Lower leg skin (tissue), 4 donors: Measurements from ENCODE around the gene NUDT1. TPM values are rescaled to one million over a fixed set of nuclear protein-coding genes. Genes with fewer than 3 reads are reported as not detected.

Experiments used
- DNase-seq, 2 donors: peaks; one replicate each; pipeline ENCODE4 v3.0.0-alpha.2; 2019; ENCODE audit warnings: low spot score in 2 of 2
- H3K4me3 ChIP-seq: fragments of 200-600 bp; sonication (generic); 2 replicates; pipeline ENCODE4 v1.5.1; 2017; ENCODE audit warnings: mild to moderate bottlenecking, low read depth; ENCODE audit not compliant: poor library complexity, severe bottlenecking
- POLR2A ChIP-seq, 2 donors: fragments of 450-650 bp; IDR thresholded peaks; one replicate each; pipeline ENCODE4 v1.6.1; 2016 to 2017; ENCODE audit warnings: antibody characterized with exemption in 2 of 2, mild to moderate bottlenecking in 1 of 2, moderate library complexity in 1 of 2
- WGBS, 2 donors: methylation state at CpG; one replicate each; pipeline ENCODE4 v1.1.5; 2018; 5-methylcytosine and 5-hydroxymethylcytosine counted together
- intact Hi-C: fragments of 100-400 bp; cut with DNase I; formaldehyde crosslinking; loops from one replicate; pipeline ENCODE4 v1.15.0; 2023; ENCODE audit warnings: low total_unique reads
- total RNA-seq, 4 donors: library from RNA; depleted of rRNA; stranded (reverse); fragments of >200 nt; gene quantifications; one replicate each; pipeline ENCODE4 v1.1.0, GENCODE V29; 2016
- TF ChIP-seq, protein P1 (sequence below), 3 donors: fragments of 450-650 bp; IDR thresholded peaks; one replicate each; pipeline ENCODE4 v1.5.1; 2016; ENCODE audit warnings: antibody characterized with exemption in 3 of 3, mild to moderate bottlenecking in 3 of 3, moderate library complexity in 2 of 3

Gene NUDT1
- total RNA-seq, 4 donors from 2014 or later, result 33.2 to 43.1 (median 35.8) TPM

DNA sequence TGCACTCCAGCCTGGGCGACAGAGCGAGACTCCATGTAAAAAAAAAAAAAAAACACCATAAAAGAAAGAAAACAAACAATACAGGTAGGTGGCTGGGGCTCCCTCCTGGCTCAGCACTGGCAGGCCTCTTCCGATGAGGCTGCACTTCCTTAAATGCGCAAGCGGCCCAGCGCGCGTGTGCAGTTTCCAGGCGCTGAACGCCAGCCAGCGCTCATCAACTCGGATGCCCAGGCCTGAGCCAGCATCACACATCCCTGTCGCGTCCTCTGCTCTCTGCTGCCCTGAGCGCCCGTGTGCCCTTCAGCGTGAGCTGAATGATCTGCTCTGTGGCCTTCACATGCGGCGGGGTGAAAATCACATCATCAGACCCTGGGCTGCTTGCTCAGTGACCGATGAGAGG, 31.8 kb downstream of the NUDT1 start:
- intact Hi-C loops, result no loop called here
- no peak overlapping the region for H3K4me3 ChIP-seq
- no peak for DNase-seq
- WGBS, 2 donors, result 93 to 96% methylated on average over 20 of the region's 20 CpGs
- TF ChIP-seq POLR2A (IDR thresholded peaks at IDR 0.05), result no peak
- TF ChIP-seq, protein P1, sequence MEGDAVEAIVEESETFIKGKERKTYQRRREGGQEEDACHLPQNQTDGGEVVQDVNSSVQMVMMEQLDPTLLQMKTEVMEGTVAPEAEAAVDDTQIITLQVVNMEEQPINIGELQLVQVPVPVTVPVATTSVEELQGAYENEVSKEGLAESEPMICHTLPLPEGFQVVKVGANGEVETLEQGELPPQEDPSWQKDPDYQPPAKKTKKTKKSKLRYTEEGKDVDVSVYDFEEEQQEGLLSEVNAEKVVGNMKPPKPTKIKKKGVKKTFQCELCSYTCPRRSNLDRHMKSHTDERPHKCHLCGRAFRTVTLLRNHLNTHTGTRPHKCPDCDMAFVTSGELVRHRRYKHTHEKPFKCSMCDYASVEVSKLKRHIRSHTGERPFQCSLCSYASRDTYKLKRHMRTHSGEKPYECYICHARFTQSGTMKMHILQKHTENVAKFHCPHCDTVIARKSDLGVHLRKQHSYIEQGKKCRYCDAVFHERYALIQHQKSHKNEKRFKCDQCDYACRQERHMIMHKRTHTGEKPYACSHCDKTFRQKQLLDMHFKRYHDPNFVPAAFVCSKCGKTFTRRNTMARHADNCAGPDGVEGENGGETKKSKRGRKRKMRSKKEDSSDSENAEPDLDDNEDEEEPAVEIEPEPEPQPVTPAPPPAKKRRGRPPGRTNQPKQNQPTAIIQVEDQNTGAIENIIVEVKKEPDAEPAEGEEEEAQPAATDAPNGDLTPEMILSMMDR (IDR thresholded peaks at IDR 0.05), result no peak

DNA sequence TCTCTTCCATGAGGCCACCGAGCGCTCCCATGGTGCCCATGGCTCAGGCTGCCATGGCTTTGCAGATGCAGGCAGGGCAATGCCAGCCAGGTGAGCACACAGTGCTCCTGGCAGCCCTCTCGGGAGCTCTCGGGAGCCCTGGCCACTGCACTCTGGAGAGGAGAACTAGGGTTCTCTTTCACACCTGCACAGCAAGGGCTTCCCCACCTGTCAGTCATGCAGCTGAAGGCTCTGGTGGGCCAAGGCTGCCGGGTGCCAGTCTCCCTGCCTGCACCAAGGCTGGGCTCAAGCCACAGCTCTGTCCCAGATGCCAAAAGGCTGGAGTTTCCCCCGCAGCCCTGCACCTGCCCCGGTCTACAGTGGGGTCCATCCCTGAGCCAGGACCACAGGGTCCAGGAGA, 32.6 kb downstream of the NUDT1 start:
- TF ChIP-seq POLR2A (IDR thresholded peaks at IDR 0.05), result no peak
- WGBS, 2 donors, result 91 to 98% methylated on average over 5 to 6 of the region's 7 CpGs
- intact Hi-C loops, result no loop called here
- no peak for DNase-seq
- H3K4me3 ChIP-seq, result no peak overlapping the region

DNA sequence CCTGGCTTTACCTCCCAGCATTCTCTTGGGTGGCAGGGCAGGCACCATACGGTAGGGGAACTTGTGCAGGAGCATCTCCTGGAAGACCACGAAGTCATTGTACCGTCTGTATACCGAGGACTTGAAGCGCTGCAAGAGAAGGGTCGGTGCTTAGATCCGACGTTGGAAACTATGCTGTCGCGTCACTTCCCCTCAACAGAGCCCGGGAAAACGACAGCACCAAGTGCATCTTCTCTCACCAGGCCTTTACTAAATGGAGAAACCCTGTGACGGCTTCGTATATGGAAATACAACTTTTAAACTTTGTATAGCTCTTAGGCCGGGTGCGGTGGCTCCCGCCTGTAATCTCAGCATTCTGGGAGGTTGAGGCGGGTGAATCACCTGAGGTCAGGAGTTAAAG, 33.1 kb downstream of the NUDT1 start:
- no peak for DNase-seq
- 88 to 90% methylated on average over 18 of the region's 18 CpGs for whole genome bisulfite sequencing, 2 donors
- no peak for TF ChIP-seq POLR2A (IDR thresholded peaks at IDR 0.05)
- TF ChIP-seq, protein P1 (IDR thresholded peaks at IDR 0.05), result no peak
- H3K4me3 ChIP-seq, result no peak overlapping the region
- intact Hi-C loops, result no loop called here

DNA sequence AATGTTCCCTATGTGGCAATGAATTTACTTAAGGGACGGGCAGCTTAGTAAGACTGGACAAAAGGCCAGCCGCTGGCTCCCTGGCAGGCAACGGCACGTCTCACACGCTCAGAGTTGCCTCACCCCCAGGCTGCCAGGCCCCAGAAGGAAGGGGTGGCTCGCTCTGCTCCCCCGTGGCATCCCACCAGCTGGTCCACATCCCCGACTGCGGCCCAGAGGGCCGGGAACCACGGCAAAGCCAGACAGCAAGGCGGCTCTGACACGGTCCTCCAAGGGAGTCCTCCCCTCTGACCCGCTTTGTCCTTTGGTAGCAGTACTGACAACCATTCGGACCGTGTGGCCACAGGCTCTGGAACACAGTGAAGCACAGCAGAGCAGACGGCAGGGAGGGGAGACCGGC, 34.1 kb downstream of the NUDT1 start:
- TF ChIP-seq, protein P1 (IDR thresholded peaks at IDR 0.05), result no peak
- TF ChIP-seq POLR2A (IDR thresholded peaks at IDR 0.05), result no peak
- intact Hi-C loops, result no loop called here
- 87 to 91% methylated on average over 17 to 18 of the region's 18 CpGs for WGBS, 2 donors
- DNase-seq, result no peak
- no peak overlapping the region for H3K4me3 ChIP-seq

DNA sequence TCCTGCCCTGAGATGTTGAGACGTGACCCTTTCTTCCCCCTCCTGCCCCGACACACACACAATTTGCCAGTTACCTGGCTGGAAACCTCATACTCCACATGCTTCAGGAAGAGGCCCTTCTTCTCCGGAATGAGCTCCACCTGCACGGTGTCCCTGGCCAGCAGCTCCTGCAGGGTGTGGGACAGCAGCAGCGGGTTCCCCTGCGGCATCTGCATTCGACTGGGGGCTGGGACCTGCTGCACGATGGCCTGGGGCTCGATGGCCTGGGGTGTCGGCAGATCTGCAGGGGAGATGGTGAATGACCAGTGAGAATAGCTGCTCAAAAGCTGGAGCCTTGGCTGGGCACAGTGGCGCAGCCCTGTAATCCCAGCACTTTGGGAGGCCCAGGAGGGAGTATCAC, 36.0 kb downstream of the NUDT1 start:
- 89% methylated on average over 11 of the region's 11 CpGs for whole genome bisulfite sequencing, 2 donors
- H3K4me3 ChIP-seq, result no peak overlapping the region
- TF ChIP-seq, protein P1 (IDR thresholded peaks at IDR 0.05), result no peak
- TF ChIP-seq POLR2A (IDR thresholded peaks at IDR 0.05), result no peak
- DNase-seq, result no peak
- intact Hi-C loops, result no loop called here

DNA sequence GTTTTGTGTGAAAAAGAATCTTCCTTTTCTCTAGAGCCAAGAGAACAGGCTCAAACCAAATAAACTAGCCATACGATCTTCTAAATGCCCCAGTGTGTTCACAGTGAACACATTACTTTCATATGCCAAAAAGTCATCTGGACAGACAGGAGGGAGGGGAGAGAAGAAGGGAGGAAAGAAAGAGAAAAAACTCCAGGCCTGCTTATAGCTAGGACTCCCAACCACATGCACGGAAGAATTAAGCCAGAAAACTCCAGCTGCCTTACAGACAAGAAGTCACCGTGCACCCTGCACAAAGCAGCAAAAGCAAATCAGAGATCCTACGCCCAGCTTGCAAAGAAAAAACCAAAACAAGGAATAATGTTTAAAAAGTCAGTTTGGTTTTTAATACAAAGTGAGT, 37.9 kb downstream of the NUDT1 start:
- DNase-seq, result no peak
- no peak overlapping the region for H3K4me3 ChIP-seq
- TF ChIP-seq, protein P1 (IDR thresholded peaks at IDR 0.05), result no peak
- no peak for TF ChIP-seq POLR2A (IDR thresholded peaks at IDR 0.05)
- WGBS, 2 donors, result 58 to 66% methylated on average over 4 of the region's 4 CpGs
- intact Hi-C loops, result no loop called here
